H1 (cell line): ENCODE results near the gene HLA-DPB1. TPM values are rescaled to one million over a fixed set of nuclear protein-coding genes. Genes with fewer than 3 reads are reported as not detected.

ENCODE experiments used
- CTCF ChIA-PET: fragments of 300-600 bp; sonication (Branson Sonifier 250); formaldehyde crosslinking; loops from one replicate; lab custom pipeline; 2021; ENCODE audit not compliant: partially characterized antibody; lab: Charles Lee
- POLR2A ChIA-PET: fragments of 300-600 bp; sonication (Branson Sonifier 250); formaldehyde crosslinking; loops from one replicate; lab custom pipeline; 2021; ENCODE audit warnings: inconsistent platforms; ENCODE audit not compliant: partially characterized antibody; lab: Charles Lee
- DNase-seq, 2 experiments: peaks; one replicate each; pipeline versions ENCODE4 v3.0.0 to v3.0.0-alpha.2; 2010 to 2022; ENCODE audit warnings: low spot score in 2 of 2, low read depth in 1 of 2, mixed read lengths in 1 of 2
- FAIRE-seq: peaks from 2 replicates; lab custom pipeline; 2011; peaks lifted over from hg19 to GRCh38; lab: Jason Lieb, UNC
- H2AFZ ChIP-seq: 2 replicates; pipeline ENCODE4 v1.8.1; 2012; ENCODE audit warnings: low read length, inconsistent platforms
- H2AK5ac ChIP-seq: 2 replicates; pipeline ENCODE4 v1.6.1; 2013; ENCODE audit warnings: low read depth, low read length
- H2BK120ac ChIP-seq: replicated peaks from 2 replicates; pipeline ENCODE3; 2013; ENCODE audit warnings: low read depth, low read length, inconsistent platforms
- H2BK12ac ChIP-seq: 2 replicates; pipeline ENCODE4 v1.6.1; 2013; ENCODE audit warnings: low read depth, low read length
- H2BK15ac ChIP-seq: 2 replicates; pipeline ENCODE4 v1.6.1; 2013; ENCODE audit warnings: low read length
- H2BK20ac ChIP-seq: 2 replicates; pipeline ENCODE4 v1.6.1; 2013; ENCODE audit warnings: low read length
- H2BK5ac ChIP-seq: 2 replicates; pipeline ENCODE4 v1.6.1; 2013; ENCODE audit warnings: low read depth, low read length
- H3K14ac ChIP-seq: 2 replicates; pipeline ENCODE4 v1.6.1; 2013; ENCODE audit warnings: inconsistent platforms; ENCODE audit not compliant: insufficient read length
- H3K18ac ChIP-seq: 2 replicates; pipeline ENCODE4 v1.6.1; 2013; ENCODE audit warnings: low read length; ENCODE audit errors: extremely low read depth
- H3K23ac ChIP-seq: 2 replicates; pipeline ENCODE4 v1.6.1; 2013; ENCODE audit warnings: inconsistent platforms; ENCODE audit not compliant: insufficient read length
- H3K23me2 ChIP-seq: 2 replicates; pipeline ENCODE4 v1.6.1; 2013; ENCODE audit warnings: low read depth, low read length
- H3K27ac ChIP-seq: 2 replicates; pipeline ENCODE4 v1.6.1; 2011; ENCODE audit warnings: low read depth, low read length, inconsistent platforms
- H3K27me3 ChIP-seq, 4 experiments: replicated peaks in 1 of 4; 1 replicate in 1 of 4; 2 replicates in 3 of 4; pipeline versions ENCODE4 v1.6.1 to v1.8.1; 2011 to 2013; ENCODE audit warnings: low read length in 3 of 4, mild to moderate bottlenecking in 3 of 4, inconsistent platforms in 2 of 4, mixed read lengths in 2 of 4, moderate library complexity in 1 of 4; ENCODE audit not compliant: control insufficient read depth in 3 of 4, insufficient read depth in 3 of 4; ENCODE audit errors: extremely low read depth in 1 of 4
- H3K36me3 ChIP-seq, 4 experiments: 2 replicates each; pipeline versions ENCODE4 v1.6.1 to v1.8.1; 2011 to 2013; ENCODE audit warnings: mild to moderate bottlenecking in 4 of 4, low read length in 3 of 4, moderate library complexity in 2 of 4, control low read depth in 1 of 4, inconsistent platforms in 1 of 4; ENCODE audit not compliant: insufficient read depth in 4 of 4, control insufficient read depth in 2 of 4
- H3K4ac ChIP-seq: replicated peaks from 2 replicates; pipeline ENCODE3; 2013; ENCODE audit warnings: low read length, low read depth, mixed read lengths, inconsistent platforms; ENCODE audit not compliant: insufficient read length
- H3K4me1 ChIP-seq, 4 experiments: replicated peaks in 1 of 4; 1 replicate in 1 of 4; 2 replicates in 3 of 4; pipeline versions ENCODE4 v1.6.1 to v1.8.1; 2011 to 2013; ENCODE audit warnings: low read length in 3 of 4, inconsistent platforms in 2 of 4, mixed read lengths in 1 of 4; ENCODE audit not compliant: insufficient read depth in 4 of 4, control insufficient read depth in 3 of 4
- H3K4me2 ChIP-seq, 2 experiments: 2 replicates each; pipeline versions ENCODE4 v1.6.1 to v1.8.1; 2011 to 2013; ENCODE audit warnings: low read depth in 2 of 2, low read length in 2 of 2, control low read depth in 1 of 2, inconsistent platforms in 1 of 2, mild to moderate bottlenecking in 1 of 2; ENCODE audit not compliant: insufficient read depth in 1 of 2
- H3K4me3 ChIP-seq, 4 experiments: fragments of 200-600, 300-600 bp in 1 of 4; sonication (generic), shearing (Covaris generic), sonication (Bioruptor Twin) in 1 of 4; 2 replicates each; pipeline versions ENCODE4 v1.5.1 to v1.8.1; 2011 to 2016; ENCODE audit warnings: low read length in 4 of 4, low read depth in 3 of 4, control low read depth in 2 of 4, inconsistent platforms in 2 of 4, mild to moderate bottlenecking in 2 of 4, mixed read lengths in 1 of 4, moderate library complexity in 1 of 4; ENCODE audit not compliant: insufficient read depth in 2 of 4; ENCODE audit errors: extremely low read depth in 1 of 4
- H3K56ac ChIP-seq: replicated peaks from 2 replicates; pipeline ENCODE3; 2013; ENCODE audit warnings: low read depth, mild to moderate bottlenecking, mixed read lengths, low read length, inconsistent platforms; ENCODE audit not compliant: insufficient read length
- H3K79me1 ChIP-seq: 2 replicates; pipeline ENCODE4 v1.6.1; 2013; ENCODE audit warnings: low read depth, low read length, control low read depth
- H3K79me2 ChIP-seq, 2 experiments: 2 replicates each; pipeline versions ENCODE4 v1.6.1 to v1.8.1; 2012 to 2013; ENCODE audit warnings: low read length in 2 of 2, mild to moderate bottlenecking in 2 of 2, inconsistent platforms in 1 of 2; ENCODE audit not compliant: insufficient read depth in 2 of 2, control insufficient read depth in 1 of 2
- H3K9ac ChIP-seq, 4 experiments: replicated peaks in 1 of 4; 1 replicate in 1 of 4; 2 replicates in 3 of 4; pipeline versions ENCODE4 v1.6.1 to v1.8.1; 2011 to 2013; ENCODE audit warnings: low read depth in 3 of 4, low read length in 3 of 4, control low read depth in 2 of 4, mild to moderate bottlenecking in 2 of 4, moderate library complexity in 2 of 4, inconsistent platforms in 1 of 4; ENCODE audit errors: extremely low read depth in 1 of 4
- H3K9me3 ChIP-seq, 2 experiments: 2 replicates each; pipeline versions ENCODE4 v1.6.1 to v1.8.1; 2012 to 2013; ENCODE audit warnings: mild to moderate bottlenecking in 2 of 2, moderate library complexity in 2 of 2, control low read depth in 1 of 2, inconsistent platforms in 1 of 2, low read depth in 1 of 2, low read length in 1 of 2, mixed read lengths in 1 of 2; ENCODE audit not compliant: insufficient read depth in 2 of 2
- H4K20me1 ChIP-seq, 2 experiments: replicated peaks in 1 of 2; 2 replicates each; pipeline versions ENCODE3 to v1.8.1; 2011 to 2013; ENCODE audit warnings: inconsistent platforms in 2 of 2, low read length in 2 of 2, mild to moderate bottlenecking in 1 of 2; ENCODE audit not compliant: insufficient read depth in 2 of 2, control insufficient read depth in 1 of 2
- H4K5ac ChIP-seq: 2 replicates; pipeline ENCODE4 v1.6.1; 2013; ENCODE audit warnings: low read length, low read depth, mixed read lengths, inconsistent platforms; ENCODE audit not compliant: insufficient read length
- H4K8ac ChIP-seq: 2 replicates; pipeline ENCODE4 v1.8.0; 2013; ENCODE audit warnings: mild to moderate bottlenecking, moderate library complexity, low read length, inconsistent platforms; ENCODE audit not compliant: insufficient read depth; ENCODE audit errors: extremely low read depth
- H4K91ac ChIP-seq: replicated peaks from 2 replicates; pipeline ENCODE3; 2013; ENCODE audit warnings: low read length, mixed read lengths, inconsistent platforms; ENCODE audit not compliant: insufficient read length
- NANOG ChIP-seq: IDR thresholded peaks from 2 replicates; pipeline ENCODE4 v1.6.1; 2011; ENCODE audit warnings: low read length, low read depth, mild to moderate bottlenecking, inconsistent platforms; ENCODE audit not compliant: insufficient read depth, poor library complexity, severe bottlenecking
- PHF8 ChIP-seq: fragments of 200-600 bp; sonication (generic); conservative IDR thresholded peaks from 2 replicates; pipeline ENCODE4 v1.7.1; 2012; ENCODE audit warnings: low read depth, mild to moderate bottlenecking, inconsistent platforms, low read length, moderate library complexity
- SAP30 ChIP-seq: fragments of 300-600 bp; sonication (generic); IDR thresholded peaks from 2 replicates; pipeline ENCODE4 v1.7.1; 2012; ENCODE audit warnings: low read length, moderate library complexity, mild to moderate bottlenecking, inconsistent platforms; ENCODE audit not compliant: insufficient read depth, insufficient replicate concordance
- WGBS, 2 experiments: shearing (Covaris generic) in 1 of 2; methylation state at CpG; one replicate each; pipeline versions ENCODE4 v1.1.6 to v1.1.7; 2013 to 2015; ENCODE audit warnings: low lambda C conversion rate in 2 of 2, mixed read lengths in 2 of 2, inconsistent platforms in 1 of 2, low coverage in 1 of 2, missing lambda C conversion rate in 1 of 2; ENCODE audit not compliant: insufficient replicate concordance in 2 of 2, insufficient coverage in 1 of 2, insufficient read length in 1 of 2; ENCODE audit errors: extremely low coverage in 1 of 2, missing lambda C conversion rate in 1 of 2; 5-methylcytosine and 5-hydroxymethylcytosine counted together
- polyA plus RNA-seq, 7 experiments: library from polyadenylated mRNA; depleted of rRNA in 3 of 7; stranded (reverse) in 5 of 7; unstranded in 2 of 7; fragments of >200 nt in 5 of 7; fragments of 200-250 nt in 2 of 7; gene quantifications; 1 replicate in 5 of 7; 2 replicates in 1 of 7; 4 replicates in 1 of 7; pipeline versions ENCODE4 v1.2.1 to v1.2.3, GENCODE V29; 2011 to 2013; ENCODE audit warnings: missing spikeins in 2 of 7, mixed read lengths in 2 of 7
- total RNA-seq: library from RNA; stranded (reverse); fragmentation: NEBNext Ultra II Directional; extraction: Animal tissue kit (Norgen Biotek cat#: 25700); gene quantifications from 2 replicates; pipeline ENCODE4 v1.2.1, GENCODE V29; 2021

HLA-DPB1 gene
- total and polyA plus RNA-seq, 2 of the 8 experiments (the other 6 are each of a cell fraction or from before 2014, with no cell fraction given): 32.3 to 58.8 TPM

GRCh38 chr6:33028220-33028849, 47.5 kb upstream of the HLA-DPB1 start:
- H2BK20ac ChIP-seq: no peak overlapping the region
- no peak overlapping the region for H3K4me2 ChIP-seq
- no peak overlapping the region for H2BK15ac ChIP-seq
- H3K9me3 ChIP-seq: no peaks in the 10 kb centered on the region
- TF ChIP-seq NANOG: no peak
- no peak for TF ChIP-seq PHF8
- TF ChIP-seq SAP30: no peak
- H3K4me3 ChIP-seq: no peak overlapping the region
- no peak overlapping the region for H3K9ac ChIP-seq
- H2BK12ac ChIP-seq: no peak overlapping the region
- FAIRE-seq (no peak), DNase-seq (no peak)
- no peak overlapping the region for H2BK120ac ChIP-seq
- no peaks in the 10 kb centered on the region for H3K23me2 ChIP-seq
- H3K56ac ChIP-seq: no peak overlapping the region
- no peak overlapping the region for H2BK5ac ChIP-seq
- H4K91ac ChIP-seq: no peak overlapping the region
- no peak overlapping the region for H2AFZ ChIP-seq
- H4K8ac ChIP-seq: no peak overlapping the region
- H3K14ac ChIP-seq: no peak overlapping the region
- no peak overlapping the region for H3K4ac ChIP-seq
- no peaks in the 10 kb centered on the region; a peak in 1 of 7 replicates for H3K27me3 ChIP-seq
- no peaks in the 10 kb centered on the region for H3K36me3 ChIP-seq
- H2AK5ac ChIP-seq: no peak overlapping the region
- H3K79me2 ChIP-seq: no peaks in the 10 kb centered on the region
- 69% methylated on average over 1 of the region's 1 CpG; no CpG with 5 or more reads in 1 of the 2 experiments for WGBS, 2 experiments
- no peak overlapping the region for H3K27ac ChIP-seq
- H3K4me1 ChIP-seq: no peaks in the 10 kb centered on the region
- no peak overlapping the region for H3K23ac ChIP-seq
- no peak overlapping the region for H4K5ac ChIP-seq
- no peaks in the 10 kb centered on the region for H4K20me1 ChIP-seq
- H3K18ac ChIP-seq: no peak overlapping the region
- no peaks in the 10 kb centered on the region for H3K79me1 ChIP-seq
- CTCF ChIA-PET: interaction anchor here (0.7 to 1.8 kb wide), 3 partner anchors 21 to 169 kb away, joined by 3 to 7 read pairs (median 3); no protein-coding TSS in a partner anchor
- POLR2A ChIA-PET: interaction anchor here (0.6 to 2.0 kb wide), 2 partner anchors 10 to 448 kb away, joined by 3 to 6 read pairs; no protein-coding TSS in a partner anchor
